Measurements from ENCODE around the gene LRP6. TPM values are rescaled to one million over a fixed set of nuclear protein-coding genes. Genes with fewer than 3 reads are reported as not detected.

LRP6 gene
- total and polyA plus RNA-seq, 2 of the 13 experiments (the other 11 are each of a cell fraction or from before 2014, with no cell fraction given) = 33.8 to 42.0 TPM

- TF ChIP-seq ZNF501 (CRISPR knock-in tag; IDR thresholded peaks at IDR 0.05) (0 out of 2 replicates have a peak, but pooled peaks have one; percentile 31), THAP9 (CRISPR knock-in tag; IDR thresholded peaks at IDR 0.05; ENCODE audit: borderline replicate concordance) (no peak), LCORL (IDR thresholded peaks at IDR 0.05) (no peak), LCORL (CRISPR knock-in tag; IDR thresholded peaks at IDR 0.05) (peak; percentile 29; the same call in 1 of the 2 replicates)
These were observed 184.9 kb downstream of the LRP6 start (continued) for GRCh38 chr12:12081836-12082497.

GRCh38 chr12:12079291-12079690, 187.6 kb downstream of the LRP6 start:
- BruUV-seq (replicated peaks) = no TSS peak
- in situ Hi-C loops (cut with HindIII; ENCODE audit: extremely low pct_ligation_motif_present, low pct_unique_long_range_greater_than_20kb) (loop anchor here (25.0 kb wide), 1 partner anchor 633 kb away; the partner anchor contains the start of gene CDKN1B), intact Hi-C loops (cut with micrococcal nuclease; ENCODE audit: unreplicated experiment) (no loop called here)
- 51% methylated on average over 5 of the region's 5 CpGs for WGBS (ENCODE audit: low lambda C conversion rate)
- Histone ChIP-seq H3K27me3 (ENCODE audit: control insufficient read depth in 1 of 2, insufficient read depth in 2 of 2, low read length in 2 of 2) (no peaks in the 10 kb centered on the region; a peak in 1 of 5 replicates), H3K4me2 (ENCODE audit: low read depth, low read length) (no peak overlapping the region), H3K4me1 (ENCODE audit: insufficient read depth, low read length) (peaks cover 34% of the 10 kb centered on the region), H4K20me1 (ENCODE audit: insufficient read depth, low read length) (no peaks in the 10 kb centered on the region), H3K4me3 (replicated peaks in 1 of 3; ENCODE audit: insufficient read depth in 1 of 3, low read depth in 2 of 3, low read length in 3 of 3) (no peak overlapping the region), H2AFZ (ENCODE audit: low read length) (no peak overlapping the region), H3K9me3 (ENCODE audit: low read length) (no peaks in the 10 kb centered on the region), H3K36me3 (replicated peaks in 1 of 2; ENCODE audit: control insufficient read depth in 1 of 2, insufficient read depth in 2 of 2, low read length in 2 of 2) (no peaks in the 10 kb centered on the region), H3K9ac (ENCODE audit: insufficient read depth, low read depth, low read length) (no peak overlapping the region), H3K27ac (ENCODE audit: extremely low read length, insufficient read depth, low read length) (no peak overlapping the region), H3K79me2 (ENCODE audit: insufficient read depth, low read length) (no peaks in the 10 kb centered on the region)
- POLR2A ChIA-PET = no interaction called here
- CTCF ChIA-PET (ENCODE audit: low intra/inter-chr PET ratio, low total read pairs) = no interaction called here
- ATAC-seq (no peak), DNase-seq (ENCODE audit: low spot score) (no peak), FAIRE-seq (no peak)
- no peak for TF ChIP-seq ETV5 (CRISPR knock-in tag; IDR thresholded peaks at IDR 0.05; ENCODE audit: borderline replicate concordance)
- no peak for TF ChIP-seq ZNF563 (CRISPR knock-in tag; IDR thresholded peaks at IDR 0.05)
- no peak for TF ChIP-seq ZNF253 (CRISPR knock-in tag; IDR thresholded peaks at IDR 0.05; ENCODE audit: borderline replicate concordance)
- no peak for TF ChIP-seq CBX1 (IDR thresholded peaks at IDR 0.05; ENCODE audit: low read depth)
- no peak for TF ChIP-seq ZNF839 (CRISPR knock-in tag; IDR thresholded peaks at IDR 0.05; ENCODE audit: borderline replicate concordance)
- TF ChIP-seq RAD51 (IDR thresholded peaks at IDR 0.05; ENCODE audit: borderline replicate concordance) = no peak
- no peak for TF ChIP-seq NFIC (IDR thresholded peaks at IDR 0.05; ENCODE audit: low read length)
- TF ChIP-seq ARNTL (CRISPR knock-in tag; IDR thresholded peaks at IDR 0.05) = no peak
- TF ChIP-seq HNRNPK (IDR thresholded peaks at IDR 0.05; ENCODE audit: low read depth, low read length, poor library complexity, severe bottlenecking) = no peak

Data from HepG2 (cell line).